ENCODE measurements around the gene SCAANT1.
A peak's percentile ranks its signal among the peaks of the same experiment; 100 is the strongest.

The SCAANT1 gene

DNA sequence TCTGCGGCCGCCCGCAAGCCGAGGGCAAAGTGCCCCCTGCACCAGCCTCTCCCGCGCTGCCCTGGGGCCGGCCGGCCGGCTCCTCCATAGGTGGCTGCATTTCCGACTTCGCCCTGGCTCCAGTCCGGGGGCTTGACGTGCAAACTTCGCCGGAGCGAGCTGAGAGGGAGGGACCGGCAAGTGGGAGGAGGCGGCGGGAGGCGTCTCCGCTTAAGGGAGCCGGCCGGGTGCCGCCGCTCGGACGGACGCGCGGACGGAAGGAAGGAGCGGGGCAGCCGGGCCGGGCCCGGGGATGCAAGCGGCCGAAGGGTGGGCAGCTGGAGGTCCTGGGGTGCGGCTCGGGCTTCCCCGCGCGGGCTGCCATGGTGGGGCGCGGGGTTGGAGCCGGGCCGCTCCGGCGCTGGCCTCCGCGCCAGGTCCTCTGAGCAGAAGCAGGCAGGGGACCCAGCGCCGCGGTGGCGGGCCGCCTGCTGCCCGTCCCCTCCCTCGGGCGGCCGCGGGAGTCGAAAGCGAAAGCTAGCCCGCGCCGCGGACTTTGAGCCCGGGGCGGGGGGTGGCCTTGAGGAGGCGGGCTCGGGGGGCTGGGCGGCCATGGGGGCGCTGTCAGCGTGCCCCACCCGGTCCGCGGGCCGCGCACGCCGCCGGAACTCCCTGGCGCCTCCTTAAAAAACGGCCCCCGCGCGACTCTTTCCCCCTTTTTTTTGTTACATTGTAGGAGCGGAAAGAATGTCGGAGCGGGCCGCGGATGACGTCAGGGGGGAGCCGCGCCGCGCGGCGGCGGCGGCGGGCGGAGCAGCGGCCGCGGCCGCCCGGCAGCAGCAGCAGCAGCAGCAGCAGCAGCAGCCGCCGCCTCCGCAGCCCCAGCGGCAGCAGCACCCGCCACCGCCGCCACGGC lies at the start of gene SCAANT1:
SCAANT1 (minus strand) TSS at position 511 of the 895 bp plus-strand sequence.
- H3K27ac ChIP-seq (ENCODE audit: low read depth, low read length), result peak within 1 kb of the TSS; percentile 76; the same call in 1 of the 2 replicates
- peak within 1 kb of the TSS; percentile 78 for H3K9ac ChIP-seq (ENCODE audit: low read length)
- H3K9me3 ChIP-seq (ENCODE audit: control insufficient read depth, insufficient read depth, low read depth, low read length), result no peaks in the 10 kb centered on the region
- peak within 1 kb of the TSS; percentile 80 for H3K4me3 ChIP-seq (ENCODE audit: low read depth, low read length)
- 0 out of 2 replicates have a peak, but pooled peaks cover 3% of the 10 kb centered on the region for H3K27me3 ChIP-seq (ENCODE audit: control insufficient read depth, insufficient read depth, low read length)
- H3K36me3 ChIP-seq (ENCODE audit: control insufficient read depth, insufficient read depth, low read length), result peaks cover 14% of the 10 kb centered on the region; the same call in 1 of the 2 replicates
- H3K4me1 ChIP-seq (ENCODE audit: control insufficient read depth, insufficient read depth, low read length), result peaks cover 11% of the 10 kb centered on the region

- Histone ChIP-seq H3K9ac (ENCODE audit: low read length) (no peak overlapping the region), H3K9me3 (ENCODE audit: control insufficient read depth, insufficient read depth, low read depth, low read length) (no peaks in the 10 kb centered on the region), H3K4me1 (ENCODE audit: control insufficient read depth, insufficient read depth, low read length) (peaks cover 32% of the 10 kb centered on the region), H3K36me3 (ENCODE audit: control insufficient read depth, insufficient read depth, low read length) (no peaks in the 10 kb centered on the region), H3K27me3 (ENCODE audit: control insufficient read depth, insufficient read depth, low read length) (no peaks in the 10 kb centered on the region), H3K4me3 (ENCODE audit: low read depth, low read length) (no peak overlapping the region), H3K27ac (ENCODE audit: low read depth, low read length) (no peak overlapping the region)
Measured at GRCh38 chr3:63961891-63962290, 49.7 kb upstream of the SCAANT1 start.

DNA sequence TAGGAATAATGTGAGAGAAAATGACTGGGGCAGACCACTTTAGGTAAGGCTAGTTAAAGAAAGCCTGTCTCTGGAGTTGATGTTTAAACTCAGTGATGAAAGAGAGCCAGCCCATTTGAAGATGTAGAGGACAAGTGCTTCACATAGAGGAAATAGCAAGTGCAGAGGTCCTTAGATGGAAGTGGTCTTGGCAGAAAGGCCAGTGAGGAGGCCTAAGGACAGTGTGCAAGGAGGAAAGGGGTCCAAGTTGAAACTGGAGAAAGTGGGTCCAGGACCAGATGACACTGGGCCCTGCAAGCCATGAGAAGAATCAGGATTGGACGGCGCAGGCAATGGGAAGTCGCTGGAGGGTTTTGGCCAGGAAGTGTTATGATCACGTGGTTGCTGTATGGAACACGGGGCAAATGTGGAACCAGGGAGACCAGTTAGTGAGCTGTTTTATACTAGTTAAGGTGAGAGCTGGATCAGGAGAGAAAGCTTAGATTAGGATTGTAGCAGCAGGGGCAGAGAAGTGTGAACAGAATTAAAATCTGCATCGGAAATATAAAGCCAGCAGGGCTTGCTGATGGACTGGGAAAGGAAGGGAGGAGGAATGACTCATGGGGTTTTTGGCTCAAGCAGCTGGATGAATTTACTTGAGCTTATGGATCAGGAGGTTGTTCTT lies 48.0 kb upstream of the SCAANT1 start:
- Histone ChIP-seq H3K36me3 (ENCODE audit: control insufficient read depth, insufficient read depth, low read length) (no peaks in the 10 kb centered on the region), H3K9me3 (ENCODE audit: control insufficient read depth, insufficient read depth, low read depth, low read length) (no peaks in the 10 kb centered on the region), H3K27me3 (ENCODE audit: control insufficient read depth, insufficient read depth, low read length) (no peaks in the 10 kb centered on the region), H3K27ac (ENCODE audit: low read depth, low read length) (no peak overlapping the region), H3K9ac (ENCODE audit: low read length) (no peak overlapping the region), H3K4me3 (ENCODE audit: low read depth, low read length) (peak overlapping the region; percentile 24; the same call in 1 of the 2 replicates), H3K4me1 (ENCODE audit: control insufficient read depth, insufficient read depth, low read length) (peaks cover 42% of the 10 kb centered on the region)

DNA sequence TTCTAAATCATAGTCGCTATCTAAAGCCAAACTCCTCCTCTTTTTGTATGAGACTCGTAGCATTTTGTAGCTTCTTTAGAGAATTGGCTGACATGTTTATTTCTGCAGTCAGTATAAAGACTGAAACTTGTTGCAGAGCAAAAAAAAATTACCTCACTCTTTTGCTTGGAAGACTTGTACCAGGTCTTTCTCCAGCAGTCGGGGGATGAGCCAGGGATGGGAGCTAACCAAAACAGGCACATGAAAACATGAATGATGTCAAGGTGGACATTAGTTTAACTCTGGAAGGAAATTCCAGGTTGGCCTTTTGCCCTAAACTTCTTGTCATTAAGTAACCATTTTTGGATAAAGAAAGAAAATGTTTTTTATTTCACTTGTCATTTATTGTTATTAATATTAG lies 47.0 kb upstream of the SCAANT1 start:
- Histone ChIP-seq H3K9me3 (ENCODE audit: control insufficient read depth, insufficient read depth, low read depth, low read length) (no peaks in the 10 kb centered on the region), H3K27ac (ENCODE audit: low read depth, low read length) (no peak overlapping the region), H3K27me3 (ENCODE audit: control insufficient read depth, insufficient read depth, low read length) (no peaks in the 10 kb centered on the region), H3K4me3 (ENCODE audit: low read depth, low read length) (no peak overlapping the region), H3K9ac (ENCODE audit: low read length) (no peak overlapping the region), H3K36me3 (ENCODE audit: control insufficient read depth, insufficient read depth, low read length) (no peaks in the 10 kb centered on the region; the same call in 1 of the 2 replicates), H3K4me1 (ENCODE audit: control insufficient read depth, insufficient read depth, low read length) (peaks cover 36% of the 10 kb centered on the region)

GRCh38 chr3:63955830-63956545 lies 43.8 kb upstream of the SCAANT1 start:
- Histone ChIP-seq H3K27ac (ENCODE audit: low read depth, low read length) (no peak overlapping the region), H3K36me3 (ENCODE audit: control insufficient read depth, insufficient read depth, low read length) (no peaks in the 10 kb centered on the region; the same call in 1 of the 2 replicates), H3K9me3 (ENCODE audit: control insufficient read depth, insufficient read depth, low read depth, low read length) (no peaks in the 10 kb centered on the region), H3K27me3 (ENCODE audit: control insufficient read depth, insufficient read depth, low read length) (no peaks in the 10 kb centered on the region), H3K4me3 (ENCODE audit: low read depth, low read length) (no peak overlapping the region), H3K4me1 (ENCODE audit: control insufficient read depth, insufficient read depth, low read length) (peaks cover 45% of the 10 kb centered on the region), H3K9ac (ENCODE audit: low read length) (no peak overlapping the region)

DNA sequence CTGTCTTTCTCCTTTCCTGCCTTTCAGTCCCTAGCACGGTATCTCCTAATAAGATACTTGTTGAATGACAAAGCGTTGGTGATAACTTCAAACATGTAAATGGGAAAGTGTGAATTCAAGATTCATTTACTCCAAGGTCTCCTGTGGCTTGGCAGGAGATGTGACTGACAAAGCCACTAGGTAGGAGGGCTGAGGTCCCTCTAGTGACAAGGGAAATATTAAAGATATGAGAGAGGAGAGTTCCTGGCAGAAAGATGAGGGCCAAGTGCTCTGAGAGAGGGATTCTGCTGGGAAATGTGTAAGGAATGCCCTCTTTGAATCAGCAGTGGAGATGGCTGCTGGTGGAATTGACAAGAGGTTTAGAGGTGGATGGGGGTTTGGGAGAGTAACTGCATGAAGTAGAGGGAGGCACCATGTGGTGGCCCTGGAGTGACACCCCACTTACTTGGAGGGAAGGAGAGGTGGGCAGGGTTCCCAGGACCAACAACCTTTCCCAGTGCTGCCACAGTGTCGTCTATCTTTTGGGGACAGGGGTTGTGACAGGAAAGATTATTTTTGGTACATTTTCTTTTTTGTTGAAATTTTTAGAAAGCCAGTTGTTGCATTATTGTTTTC lies 43.0 kb upstream of the SCAANT1 start:
- H3K4me3 ChIP-seq (ENCODE audit: low read depth, low read length), result no peak overlapping the region
- H3K27me3 ChIP-seq (ENCODE audit: control insufficient read depth, insufficient read depth, low read length), result no peaks in the 10 kb centered on the region
- no peaks in the 10 kb centered on the region; the same call in 1 of the 2 replicates for H3K36me3 ChIP-seq (ENCODE audit: control insufficient read depth, insufficient read depth, low read length)
- H3K4me1 ChIP-seq (ENCODE audit: control insufficient read depth, insufficient read depth, low read length), result peaks cover 50% of the 10 kb centered on the region
- no peak overlapping the region for H3K9ac ChIP-seq (ENCODE audit: low read length)
- H3K9me3 ChIP-seq (ENCODE audit: control insufficient read depth, insufficient read depth, low read depth, low read length), result no peaks in the 10 kb centered on the region
- no peak overlapping the region for H3K27ac ChIP-seq (ENCODE audit: low read depth, low read length)

DNA sequence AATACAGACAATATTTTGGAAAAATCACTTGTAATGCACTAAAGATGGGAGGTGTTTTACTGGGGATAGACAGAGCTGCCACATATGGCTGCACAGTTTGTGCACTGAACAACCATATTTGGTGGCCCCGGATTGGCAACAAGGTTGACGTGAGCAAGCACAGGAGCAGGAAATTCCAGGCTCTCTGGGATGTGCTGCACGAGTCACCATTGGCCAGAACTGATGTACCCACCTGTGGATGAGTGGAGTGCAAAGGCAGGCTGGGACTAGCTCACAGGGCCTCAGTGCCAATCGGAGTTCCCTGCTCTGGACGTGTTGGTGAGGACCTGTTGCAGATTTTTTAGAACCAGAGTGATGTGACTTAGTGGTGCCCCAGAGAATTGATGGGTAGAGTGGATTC lies 42.0 kb upstream of the SCAANT1 start:
- no peak overlapping the region for H3K27ac ChIP-seq (ENCODE audit: low read depth, low read length)
- H3K36me3 ChIP-seq (ENCODE audit: control insufficient read depth, insufficient read depth, low read length), result no peaks in the 10 kb centered on the region; the same call in 1 of the 2 replicates
- no peaks in the 10 kb centered on the region for H3K9me3 ChIP-seq (ENCODE audit: control insufficient read depth, insufficient read depth, low read depth, low read length)
- no peaks in the 10 kb centered on the region for H3K27me3 ChIP-seq (ENCODE audit: control insufficient read depth, insufficient read depth, low read length)
- H3K4me1 ChIP-seq (ENCODE audit: control insufficient read depth, insufficient read depth, low read length), result peaks cover 45% of the 10 kb centered on the region
- H3K9ac ChIP-seq (ENCODE audit: low read length), result no peak overlapping the region
- no peak overlapping the region for H3K4me3 ChIP-seq (ENCODE audit: low read depth, low read length)

DNA sequence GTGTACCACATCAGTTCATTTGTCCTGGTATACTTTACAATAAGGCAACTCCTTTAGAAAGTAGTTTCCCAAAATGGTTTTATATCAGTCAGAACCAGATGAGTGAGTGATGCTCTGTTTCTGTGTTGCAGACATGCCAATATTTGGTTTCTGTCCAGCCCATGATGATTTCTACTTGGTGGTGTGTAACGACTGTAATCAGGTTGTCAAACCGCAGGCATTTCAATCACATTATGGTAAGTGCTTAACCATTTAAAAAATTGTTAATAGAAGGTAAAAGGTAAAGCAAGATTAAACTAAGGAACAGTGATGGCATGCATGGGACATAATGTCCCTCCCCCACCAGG lies 40.0 kb upstream of the SCAANT1 start:
- no peaks in the 10 kb centered on the region for H3K9me3 ChIP-seq (ENCODE audit: control insufficient read depth, insufficient read depth, low read depth, low read length)
- no peak overlapping the region for H3K4me3 ChIP-seq (ENCODE audit: low read depth, low read length)
- H3K36me3 ChIP-seq (ENCODE audit: control insufficient read depth, insufficient read depth, low read length), result no peaks in the 10 kb centered on the region; the same call in 1 of the 2 replicates
- no peak overlapping the region for H3K27ac ChIP-seq (ENCODE audit: low read depth, low read length)
- peaks cover 45% of the 10 kb centered on the region for H3K4me1 ChIP-seq (ENCODE audit: control insufficient read depth, insufficient read depth, low read length)
- no peaks in the 10 kb centered on the region for H3K27me3 ChIP-seq (ENCODE audit: control insufficient read depth, insufficient read depth, low read length)
- H3K9ac ChIP-seq (ENCODE audit: low read length), result no peak overlapping the region

DNA sequence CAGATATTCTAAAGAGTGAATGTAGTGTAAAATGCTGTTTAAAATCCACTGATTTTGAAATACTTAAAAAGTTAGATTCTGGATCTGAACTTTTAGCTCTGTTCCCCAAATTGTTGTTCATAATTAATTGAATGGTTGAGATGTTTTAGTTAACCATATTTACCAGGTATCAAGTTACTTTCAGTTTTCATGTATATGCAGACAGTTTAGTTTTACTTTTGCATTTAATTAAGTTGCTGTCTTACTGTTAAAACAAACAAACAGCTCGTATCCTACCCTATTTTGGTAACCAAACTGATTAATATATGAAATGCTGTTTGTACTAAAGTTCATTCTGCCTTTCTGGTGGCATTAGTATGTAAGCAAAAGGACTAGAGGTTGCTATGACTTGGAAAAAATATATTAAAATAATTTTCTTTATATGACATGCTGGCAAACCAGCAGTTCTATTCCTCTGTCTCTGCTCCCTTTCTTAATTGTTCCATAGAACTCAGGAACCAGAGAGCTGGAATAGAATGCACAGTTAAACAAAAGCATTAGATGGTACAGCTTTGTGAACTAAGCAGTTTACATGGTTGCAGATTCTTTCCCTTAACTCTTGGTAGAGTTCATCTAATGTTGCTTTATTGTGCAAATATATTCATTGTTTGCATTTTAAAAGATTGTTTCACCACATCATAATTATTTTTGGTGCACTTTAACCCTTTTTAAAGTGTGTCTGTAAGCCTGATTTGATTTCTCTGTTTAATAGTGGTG lies 39.5 kb upstream of the SCAANT1 start:
- Histone ChIP-seq H3K4me3 (ENCODE audit: low read depth, low read length) (no peak overlapping the region), H3K4me1 (ENCODE audit: control insufficient read depth, insufficient read depth, low read length) (peaks cover 40% of the 10 kb centered on the region), H3K27me3 (ENCODE audit: control insufficient read depth, insufficient read depth, low read length) (no peaks in the 10 kb centered on the region), H3K27ac (ENCODE audit: low read depth, low read length) (0 out of 2 replicates have a peak overlapping the region, but pooled peaks have one; percentile 11), H3K36me3 (ENCODE audit: control insufficient read depth, insufficient read depth, low read length) (no peaks in the 10 kb centered on the region; the same call in 1 of the 2 replicates), H3K9me3 (ENCODE audit: control insufficient read depth, insufficient read depth, low read depth, low read length) (no peaks in the 10 kb centered on the region), H3K9ac (ENCODE audit: low read length) (no peak overlapping the region)

DNA sequence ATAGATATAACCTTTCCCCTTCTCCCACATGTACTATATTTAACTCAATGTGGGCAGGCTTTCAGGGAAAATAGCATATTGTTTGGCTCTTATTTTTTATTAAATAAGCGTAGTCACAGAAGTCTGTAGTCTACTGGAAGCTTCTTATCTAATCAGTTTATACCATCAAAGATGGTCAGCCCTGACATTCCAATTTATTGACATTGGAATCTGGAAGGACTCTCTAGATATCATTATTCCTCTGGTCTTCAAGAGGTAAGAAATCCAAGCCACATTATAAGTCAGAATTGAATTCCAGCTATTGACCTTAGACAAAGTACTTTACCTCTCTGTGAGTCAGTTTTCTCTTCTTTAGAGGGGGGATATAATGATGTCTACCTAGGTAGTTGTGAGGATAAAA lies 38.5 kb upstream of the SCAANT1 start:
- Histone ChIP-seq H3K36me3 (ENCODE audit: control insufficient read depth, insufficient read depth, low read length) (no peaks in the 10 kb centered on the region; the same call in 1 of the 2 replicates), H3K9me3 (ENCODE audit: control insufficient read depth, insufficient read depth, low read depth, low read length) (no peaks in the 10 kb centered on the region), H3K27me3 (ENCODE audit: control insufficient read depth, insufficient read depth, low read length) (no peaks in the 10 kb centered on the region), H3K4me1 (ENCODE audit: control insufficient read depth, insufficient read depth, low read length) (peaks cover 31% of the 10 kb centered on the region), H3K9ac (ENCODE audit: low read length) (no peak overlapping the region), H3K4me3 (ENCODE audit: low read depth, low read length) (no peak overlapping the region), H3K27ac (ENCODE audit: low read depth, low read length) (no peak overlapping the region)
